Vagina (tissue), 2 donors: ENCODE measurements around the gene MNX1.

Source experiments
- CTCF ChIP-seq, 3 experiments: fragments of 450-650 bp in 2 of 3; fragments of 200-600 bp in 1 of 3; sonication (generic) in 1 of 3; IDR thresholded peaks; one replicate each; pipeline ENCODE4 v1.5.1; 2017 to 2019; ENCODE audit warnings: antibody characterized with exemption in 3 of 3, mild to moderate bottlenecking in 2 of 3, moderate library complexity in 2 of 3
- POLR2A ChIP-seq, 2 donors: fragments of 450-650 bp; IDR thresholded peaks; one replicate each; pipeline ENCODE4 v1.6.1; 2017; ENCODE audit warnings: antibody characterized with exemption in 2 of 2, mild to moderate bottlenecking in 2 of 2, moderate library complexity in 2 of 2

GRCh38 chr7:157003445-157003755, 7.1 kb downstream of the MNX1 start:
- TF ChIP-seq CTCF (IDR thresholded peaks at IDR 0.05) = no peak
- no peak for TF ChIP-seq POLR2A (IDR thresholded peaks at IDR 0.05)
